Measurements from ENCODE around the gene KCNK5.

Gene KCNK5

DNA sequence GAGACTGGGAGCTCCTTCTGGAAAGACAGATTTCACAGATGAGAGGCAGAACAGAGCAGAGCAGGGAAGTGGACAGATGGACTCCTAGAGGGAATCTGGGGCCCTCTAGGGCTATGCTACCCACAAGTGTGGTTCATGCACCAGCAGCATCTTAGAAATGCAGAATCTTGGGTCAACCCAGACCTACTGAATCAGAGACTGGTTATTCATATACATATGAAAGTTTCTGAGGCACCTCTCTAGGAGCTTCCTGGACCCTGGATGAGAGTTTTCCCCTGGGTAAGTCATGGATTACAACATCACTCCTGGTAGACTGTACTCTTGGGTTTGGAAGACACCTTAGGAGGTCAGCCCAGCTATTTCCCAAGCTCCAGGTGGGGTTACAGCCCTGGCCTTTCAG, 58.9 kb downstream of the KCNK5 start:
- no peak for DNase-seq

DNA sequence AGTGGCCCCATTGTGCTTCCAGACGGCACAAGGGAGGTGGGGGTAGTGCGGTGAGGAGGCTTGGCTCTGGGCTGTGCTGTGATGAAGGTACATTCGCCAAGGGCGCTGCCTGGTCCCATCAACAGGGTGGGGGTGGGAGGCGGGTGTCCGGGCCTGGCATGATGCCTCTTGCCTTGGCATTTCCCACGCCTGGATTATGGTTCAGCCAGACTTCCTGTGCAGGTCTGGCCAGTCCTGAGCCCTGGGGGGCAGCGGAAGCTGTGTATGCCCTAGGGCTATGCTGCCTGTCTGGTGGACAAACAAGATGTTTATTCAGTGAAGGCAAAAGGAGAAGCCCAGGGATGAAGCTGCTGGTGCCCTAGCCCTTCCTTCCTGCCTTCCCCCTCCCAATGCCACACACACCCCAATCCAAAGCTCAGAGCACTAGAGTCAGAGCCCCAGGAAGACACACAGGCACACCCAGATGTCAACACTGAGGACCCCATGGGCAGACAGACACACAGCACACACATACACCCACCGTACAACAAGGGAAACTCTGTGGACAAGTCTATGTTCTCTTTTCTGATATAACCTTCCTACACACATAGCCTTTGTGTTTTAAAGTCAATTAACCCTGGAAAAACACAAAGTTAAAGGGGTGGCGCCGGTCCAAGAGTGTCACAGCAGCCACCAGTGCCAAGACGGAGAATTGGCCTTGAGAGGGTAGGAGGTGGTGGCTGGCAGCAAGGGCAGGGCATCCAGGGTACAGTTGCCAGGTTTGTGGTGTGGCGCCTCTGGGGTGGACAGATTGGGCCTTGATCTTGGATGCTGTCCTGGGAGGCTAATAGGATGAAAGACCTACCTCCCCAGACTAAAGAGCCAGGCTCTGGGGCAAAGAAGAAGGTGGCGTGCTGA, 59.6 kb downstream of the KCNK5 start:
- DNase-seq: no peak

DNA sequence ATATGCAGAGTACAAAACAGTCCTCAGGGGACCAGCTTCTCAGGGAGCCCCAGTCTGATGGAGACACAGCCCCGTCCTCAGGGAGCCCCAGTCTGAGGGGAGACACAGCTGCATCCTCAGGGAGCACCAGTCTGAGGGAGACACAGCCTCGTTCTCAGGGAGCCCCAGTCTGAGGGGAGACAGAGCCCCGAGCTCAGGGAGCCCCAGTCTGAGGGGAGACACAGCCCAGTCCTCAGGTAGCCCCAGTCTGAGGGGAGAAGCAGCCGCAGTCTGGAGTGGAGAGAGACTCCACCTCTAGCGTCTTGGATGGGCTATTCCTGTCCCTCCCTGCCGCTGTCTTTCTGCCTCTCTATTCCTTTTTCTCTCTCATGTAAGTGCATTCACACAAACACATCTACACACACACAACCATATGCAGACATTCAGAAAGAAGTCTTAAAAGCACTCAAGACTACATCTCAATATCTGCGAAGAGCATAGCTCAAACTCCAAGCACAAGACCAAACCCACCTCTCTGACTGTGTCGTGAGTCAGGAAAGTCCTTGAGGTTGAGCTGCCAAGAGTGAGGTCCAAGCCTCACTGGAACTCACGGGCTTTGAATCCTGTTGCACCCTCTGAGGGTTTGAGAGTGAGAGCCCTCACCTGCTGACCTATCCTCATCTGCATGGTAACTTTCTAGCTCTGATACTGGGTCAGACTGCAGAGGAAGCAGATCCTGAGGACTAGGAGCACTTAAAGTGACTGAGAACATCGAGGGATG, 61.2 kb downstream of the KCNK5 start:
- DNase-seq: no peak

DNA sequence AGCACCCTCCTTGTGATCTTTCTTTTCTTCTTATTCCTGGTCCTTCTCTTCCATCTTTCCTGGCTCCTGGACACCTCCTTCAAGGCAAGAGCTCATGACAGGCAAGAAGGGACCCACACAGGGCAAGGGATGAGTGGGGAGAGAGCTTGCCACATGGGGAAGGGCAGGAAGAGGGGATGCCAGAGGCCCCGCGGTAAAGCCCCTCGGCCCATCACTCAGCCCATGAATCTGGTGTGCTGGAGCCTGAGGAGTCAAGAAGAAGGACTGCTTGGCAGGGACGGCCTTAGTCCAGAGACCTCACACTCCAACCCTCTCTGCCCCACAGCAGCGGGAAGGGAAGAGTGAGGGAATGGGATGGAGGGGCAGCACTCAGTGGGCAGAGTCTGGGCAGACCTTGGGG, 62.0 kb downstream of the KCNK5 start:
- no peak for DNase-seq

DNA sequence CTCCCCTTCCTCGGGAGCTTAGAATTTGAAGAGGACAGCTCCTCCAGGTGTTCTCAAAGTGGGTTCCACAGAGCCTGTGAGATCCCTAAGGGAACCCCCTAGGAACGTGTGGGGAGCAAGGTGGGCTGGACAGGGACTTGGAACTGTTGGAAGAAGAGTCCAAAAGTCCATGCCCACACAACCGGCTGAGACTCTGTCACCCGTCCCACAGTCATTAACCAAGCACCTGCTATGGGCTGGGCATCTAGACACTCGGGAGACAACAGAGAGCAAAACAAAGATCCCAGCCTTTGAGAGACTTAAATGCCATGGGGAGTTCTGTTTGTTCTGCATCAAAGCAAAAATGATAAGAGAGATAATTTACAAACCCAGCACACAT, 62.4 kb downstream of the KCNK5 start:
- DNase-seq: no peak

DNA sequence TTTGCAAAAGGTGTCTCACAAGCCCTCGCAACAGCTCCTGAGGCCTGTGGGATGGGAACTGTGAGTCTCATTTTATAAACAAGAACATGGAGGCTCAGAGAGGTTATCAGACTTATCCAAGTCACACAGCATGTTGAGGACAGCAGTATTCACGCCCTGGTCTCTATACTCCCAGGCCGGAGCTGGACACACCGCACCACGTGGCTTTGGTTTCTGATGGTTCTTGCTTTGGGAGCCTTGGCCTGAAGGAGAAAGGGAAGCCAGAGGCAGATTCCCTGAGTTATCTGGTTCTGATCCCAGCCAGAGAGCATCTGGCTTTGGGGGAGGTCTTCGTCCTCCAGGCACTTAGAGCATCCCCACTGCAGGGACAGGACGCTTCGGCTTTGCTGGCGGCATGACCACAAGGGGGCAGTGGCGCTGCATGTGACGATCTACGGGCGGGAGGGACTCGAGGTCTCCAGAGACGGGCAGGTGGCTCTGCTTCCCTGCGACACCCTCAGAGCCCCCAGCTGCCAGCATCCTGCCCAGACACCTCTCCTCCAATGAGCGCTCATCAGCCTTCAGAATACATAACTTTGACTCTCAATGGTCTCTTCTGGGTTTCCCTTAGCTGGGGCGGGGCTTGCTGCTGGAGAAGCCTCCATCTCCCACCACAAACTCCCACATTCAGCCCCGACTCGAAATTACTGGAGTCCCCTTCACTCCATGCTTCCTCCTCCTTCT, 62.9 kb downstream of the KCNK5 start:
- peak; percentile 29 for DNase-seq

DNA sequence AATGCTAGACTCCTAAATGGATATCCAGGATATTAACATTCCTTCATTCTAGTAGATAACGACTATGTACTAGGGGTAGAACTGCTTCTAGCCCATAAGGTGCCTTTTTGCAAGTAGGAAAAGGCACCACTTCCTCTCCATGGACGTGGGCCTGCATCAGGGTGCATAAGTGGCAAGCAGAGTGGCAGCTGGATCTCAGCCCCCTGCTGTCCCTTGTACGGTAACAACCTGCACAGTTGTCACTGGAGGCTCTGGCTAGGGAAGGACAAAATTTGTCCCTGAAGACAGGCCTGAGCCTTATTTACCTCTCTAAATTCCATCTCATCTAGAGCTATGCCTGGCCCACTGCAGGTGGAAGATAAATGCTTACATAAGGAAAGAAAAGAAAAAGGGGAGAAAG, 71.8 kb downstream of the KCNK5 start:
- DNase-seq: no peak

DNA sequence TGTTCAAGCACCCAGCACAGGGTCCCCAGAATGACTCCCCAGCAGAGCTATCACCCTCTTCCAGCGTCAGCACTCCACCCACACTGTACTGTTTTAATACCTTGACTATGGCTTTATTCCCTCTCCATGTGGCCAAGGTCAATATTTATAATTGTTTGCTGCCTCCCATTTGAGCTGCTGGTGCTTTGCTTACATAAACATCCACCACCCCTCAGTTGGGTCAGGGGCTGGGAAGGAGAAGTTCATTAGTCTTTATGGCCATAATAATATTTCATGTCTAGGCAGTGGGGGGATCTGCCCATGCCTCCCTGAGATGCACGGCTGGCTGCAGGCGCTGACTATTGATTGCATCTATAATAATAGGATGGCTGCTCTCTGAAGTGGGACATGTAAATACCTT, 72.5 kb downstream of the KCNK5 start:
- DNase-seq: no peak

DNA sequence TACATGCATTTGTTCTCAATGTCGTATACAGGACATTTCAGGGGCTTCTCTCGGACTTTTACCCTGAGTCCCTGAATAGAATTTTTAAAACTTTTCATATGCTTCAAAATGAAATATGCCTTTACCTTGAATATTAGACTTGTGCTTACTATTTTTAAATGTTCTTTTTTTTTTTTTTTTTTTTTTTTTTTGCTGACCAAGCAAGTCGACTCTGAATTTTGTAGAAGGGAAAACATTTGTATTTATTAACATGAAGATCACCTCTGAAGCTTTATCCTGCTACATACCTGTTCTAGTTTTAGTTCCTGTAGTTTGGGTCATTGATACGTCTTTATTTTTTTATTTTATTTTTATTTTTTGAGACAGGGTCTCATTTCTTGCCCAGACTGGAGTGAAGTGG, 74.6 kb downstream of the KCNK5 start:
- no peak for DNase-seq

DNA sequence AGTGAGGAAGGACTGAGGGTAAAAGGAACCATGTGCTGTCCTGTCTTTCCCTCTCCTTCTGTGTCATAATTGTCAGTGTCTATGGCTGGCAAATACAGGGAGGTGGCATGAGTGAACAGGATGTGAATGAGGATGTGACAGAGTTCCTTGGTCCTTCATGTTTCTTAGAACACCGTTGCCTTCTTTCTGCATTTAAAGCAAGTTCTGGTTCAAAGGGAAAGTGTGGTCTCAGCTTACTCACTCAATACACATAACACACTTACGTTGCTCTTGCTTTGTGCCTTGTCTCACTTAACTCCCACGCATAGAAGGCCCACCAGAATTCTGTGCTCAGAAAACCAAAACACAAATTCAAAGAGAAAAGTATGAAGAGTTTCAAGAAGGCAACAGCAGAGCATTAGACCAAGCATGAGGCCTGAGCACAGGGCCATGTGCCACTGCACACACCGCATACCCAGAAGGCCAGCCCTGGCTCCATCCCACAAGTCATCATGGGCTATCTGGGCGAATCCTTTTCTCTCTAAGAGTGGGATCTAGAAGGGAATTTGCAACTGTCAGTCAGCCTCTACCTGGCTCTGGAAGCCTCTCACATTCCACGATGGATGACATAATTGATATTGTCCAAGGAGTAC, 75.4 kb downstream of the KCNK5 start:
- no peak for DNase-seq

DNA sequence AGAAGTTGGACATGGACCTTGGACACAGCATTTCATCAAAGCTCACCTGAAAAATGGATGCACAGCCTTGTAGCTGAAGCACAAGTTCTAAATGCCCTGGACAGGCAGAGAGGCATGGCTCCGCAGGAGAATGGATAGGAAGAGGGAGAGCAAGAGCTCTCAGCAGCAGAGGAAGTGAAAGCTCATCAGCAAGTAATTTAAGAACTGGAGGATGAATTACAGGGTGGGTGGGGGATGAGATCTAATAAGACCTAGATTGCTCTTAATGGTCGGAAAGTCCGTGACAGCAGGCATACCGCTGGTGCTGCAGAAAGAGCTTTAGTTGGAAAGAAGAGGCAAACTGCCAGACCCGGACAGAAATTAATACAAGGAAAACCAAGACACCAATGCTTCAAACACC, 77.0 kb downstream of the KCNK5 start:
- no peak for DNase-seq

DNA sequence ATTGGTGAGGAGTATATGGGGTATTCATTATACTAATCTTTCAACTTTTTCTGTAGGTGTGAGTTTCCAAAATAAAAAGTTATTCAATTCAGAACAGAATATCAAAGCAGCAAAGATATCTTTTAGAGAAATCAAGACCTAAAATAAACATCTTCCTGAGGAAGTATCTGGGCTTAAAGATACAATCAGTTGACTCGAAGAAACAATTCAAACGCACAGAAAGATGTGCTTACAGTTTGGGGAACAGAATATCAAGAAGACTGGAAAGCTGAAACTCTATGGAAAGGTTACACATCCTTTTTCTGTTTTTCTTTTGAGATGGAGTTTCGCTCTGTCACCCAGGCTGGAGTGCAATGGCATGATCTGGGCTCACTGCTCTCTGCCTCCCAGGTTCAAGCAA, 78.1 kb downstream of the KCNK5 start:
- no peak for DNase-seq

DNA sequence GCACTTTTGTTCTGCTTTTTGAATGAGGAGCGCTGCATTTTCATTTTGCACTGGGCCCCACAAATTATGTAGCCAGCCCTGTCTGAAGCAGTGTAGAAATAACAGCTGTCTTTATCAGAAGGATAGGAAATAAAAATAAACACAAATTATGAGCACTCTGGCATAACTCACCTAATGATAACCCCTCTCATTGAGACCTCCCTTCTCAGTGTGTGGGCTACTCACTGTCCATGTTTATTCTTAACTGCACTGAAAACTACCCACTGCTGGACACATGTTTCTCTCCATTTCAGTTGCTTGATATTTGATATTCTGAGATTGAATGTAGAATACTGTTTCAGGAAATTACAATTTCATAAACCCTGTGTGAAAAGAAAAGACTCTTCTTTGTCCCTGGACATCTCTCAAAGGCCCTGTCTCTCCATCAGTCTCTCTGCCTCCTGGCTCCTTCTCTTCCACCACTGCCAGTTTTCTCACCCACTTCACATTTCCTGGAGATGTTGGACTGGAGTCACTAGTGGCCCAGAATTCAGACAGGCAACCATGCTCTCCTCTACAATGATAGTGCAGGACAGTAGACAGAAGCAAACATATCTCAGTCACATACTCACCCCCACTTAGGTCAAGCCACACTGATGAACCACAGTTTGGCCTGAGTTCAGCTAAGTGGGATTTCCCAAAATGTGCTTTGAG, 84.6 kb downstream of the KCNK5 start:
- DNase-seq: no peak

DNA sequence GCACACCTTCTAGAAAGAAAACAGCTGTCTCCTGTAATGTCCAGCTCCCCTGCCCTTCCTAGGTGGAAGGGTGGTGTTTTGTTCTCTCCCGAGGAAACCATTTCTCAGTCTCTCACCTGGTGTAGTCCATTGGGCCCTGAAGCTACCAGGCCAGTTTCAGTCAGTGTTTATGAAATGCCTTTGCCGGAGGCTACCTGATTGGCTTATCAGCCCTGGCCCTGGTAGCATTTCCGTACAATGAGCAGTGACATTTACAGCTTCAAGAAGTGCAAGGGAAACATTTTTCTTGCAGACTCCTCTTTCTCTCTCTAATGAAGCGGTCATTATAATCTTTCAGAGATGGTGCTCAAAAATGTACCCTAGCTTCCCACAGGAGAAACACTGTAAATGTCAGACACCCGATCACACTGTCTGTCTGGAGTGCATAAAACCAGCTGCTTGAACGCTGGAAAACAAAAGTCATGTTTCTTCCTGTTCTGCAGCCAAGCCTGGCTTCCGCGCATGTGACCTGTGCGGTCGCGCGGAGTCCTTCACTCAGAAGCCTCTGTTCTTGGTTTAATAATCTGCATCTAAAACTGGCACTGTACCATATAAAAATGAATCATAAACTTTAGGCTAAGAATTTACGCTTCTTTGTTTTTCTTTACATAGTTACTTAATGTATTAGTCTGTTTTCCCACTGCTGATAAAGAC, 85.9 kb downstream of the KCNK5 start:
- DNase-seq: no peak

DNA sequence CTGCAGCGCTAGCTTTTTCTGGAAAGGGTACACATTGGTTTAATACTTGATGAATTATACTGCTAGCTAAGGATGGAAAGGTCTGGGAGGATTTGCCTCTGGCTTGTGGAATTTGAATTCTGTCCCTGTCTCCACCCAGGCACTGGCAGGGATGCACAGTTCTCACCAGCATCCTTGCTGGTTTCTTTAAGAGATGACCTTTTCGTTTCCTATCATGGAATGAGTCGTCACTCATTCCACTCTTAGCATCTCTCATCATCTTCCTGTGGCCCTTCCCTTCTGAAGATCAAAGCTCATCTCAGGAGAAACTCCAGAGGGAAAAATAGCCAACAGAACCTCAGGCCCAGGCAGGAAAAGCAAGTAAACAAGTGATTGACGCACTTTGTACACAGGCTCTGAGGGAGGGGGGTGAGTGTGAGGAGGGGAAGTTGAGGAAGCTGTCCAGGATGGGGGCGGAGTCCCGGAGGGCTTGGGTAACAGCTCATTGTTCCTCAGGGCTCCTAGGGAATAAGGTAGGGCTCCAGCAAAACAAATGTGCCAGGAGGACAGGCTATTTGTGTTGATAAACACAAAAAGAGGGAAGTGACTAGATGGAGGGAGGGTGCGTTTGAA, 88.6 kb downstream of the KCNK5 start:
- no peak for DNase-seq

Data from fibroblast of skin of right quadriceps (primary cell).